D341Med (cell line): Measurements from ENCODE around the gene CD244.

Source experiments
- DNase-seq: peaks from one replicate; pipeline ENCODE4 v3.0.0; 2012; ENCODE audit warnings: low spot score

CD244 gene

GRCh38 chr1:160781186-160781766 lies 81.4 kb downstream of the CD244 start:
- DNase-seq, result no peak

DNA sequence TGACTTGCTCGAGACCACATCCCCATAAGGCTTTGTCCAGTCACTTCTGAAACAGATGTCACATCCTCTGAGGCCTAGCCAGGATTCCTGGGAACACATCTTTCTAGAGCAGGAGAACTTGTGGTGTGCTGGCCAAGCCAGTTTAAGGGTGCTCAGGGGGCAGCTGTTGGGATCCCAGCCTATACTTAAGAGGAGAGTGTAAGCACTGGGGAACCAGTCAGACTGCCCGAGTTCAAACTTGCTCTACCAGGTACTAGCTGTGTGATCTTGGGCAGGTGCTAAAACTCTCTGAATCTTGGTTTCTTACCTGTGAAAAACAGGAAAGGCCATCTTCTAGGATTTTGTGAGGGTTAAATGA lies 82.3 kb downstream of the CD244 start:
- DNase-seq, result no peak
